CD4-positive, alpha-beta T cell (primary cell): ENCODE results near the gene LCNL1. TPM values are rescaled to one million over a fixed set of nuclear protein-coding genes. Genes with fewer than 3 reads are reported as not detected.

Experiments used
- ATAC-seq: fragments of 200-7000 bp; cut with Tn5 transposase; one replicate; pipeline ENCODE4 v1.10.0; 2022; ENCODE audit warnings: mild to moderate bottlenecking; ENCODE audit not compliant: poor library complexity
- CTCF ChIA-PET: fragments of 350-600 bp; sonication (Branson Sonifier 250); formaldehyde crosslinking; loops from one replicate; lab custom pipeline; 2021; ENCODE audit warnings: antibody characterized with exemption, inconsistent platforms; lab: Charles Lee
- POLR2A ChIA-PET: fragments of 350-600 bp; sonication (Branson Sonifier 250); formaldehyde crosslinking; loops from one replicate; lab custom pipeline; 2021; ENCODE audit warnings: antibody characterized with exemption, inconsistent platforms; lab: Charles Lee
- DNase-seq, 14 experiments: peaks; one replicate each; pipeline ENCODE4 v3.0.0-alpha.2; 2013 to 2020; ENCODE audit warnings: mixed read lengths in 2 of 14
- H3K27ac ChIP-seq, 2 donors: one replicate each; pipeline versions ENCODE4 v1.5.1 to v1.7.0; 2013; ENCODE audit warnings: low read length in 2 of 2, low read depth in 1 of 2, mild to moderate bottlenecking in 1 of 2
- H3K27me3 ChIP-seq, 2 experiments: 1 replicate in 1 of 2; 2 replicates in 1 of 2; pipeline versions ENCODE4 v1.6.1 to v1.7.0; 2013; ENCODE audit warnings: low read length in 2 of 2, control low read depth in 1 of 2, mild to moderate bottlenecking in 1 of 2, moderate library complexity in 1 of 2; ENCODE audit not compliant: insufficient read depth in 2 of 2, control insufficient read depth in 1 of 2
- H3K36me3 ChIP-seq: one replicate; pipeline ENCODE4 v1.6.1; 2013; ENCODE audit warnings: low read length, control low read depth; ENCODE audit not compliant: insufficient read depth
- H3K4me1 ChIP-seq: one replicate; pipeline ENCODE4 v1.6.1; 2013; ENCODE audit warnings: low read length, control low read depth; ENCODE audit not compliant: insufficient read depth
- H3K4me3 ChIP-seq: one replicate; pipeline ENCODE4 v1.5.1; 2013; ENCODE audit warnings: mild to moderate bottlenecking, low read length, moderate library complexity
- H3K9me3 ChIP-seq, 2 experiments: 1 replicate in 1 of 2; 2 replicates in 1 of 2; pipeline versions ENCODE4 v1.6.1 to v1.7.0; 2013; ENCODE audit warnings: low read length in 2 of 2, mild to moderate bottlenecking in 2 of 2, control low read depth in 1 of 2, moderate library complexity in 1 of 2; ENCODE audit not compliant: control insufficient read depth in 1 of 2, insufficient read depth in 1 of 2
- H3K27ac Mint-ChIP-seq: one replicate; pipeline ENCODE4 v1.8.0; 2020; ENCODE audit warnings: mixed read lengths
- H3K27me3 Mint-ChIP-seq: one replicate; pipeline ENCODE4 v1.8.0; 2021; ENCODE audit warnings: mixed read lengths
- H3K36me3 Mint-ChIP-seq: one replicate; pipeline ENCODE4 v1.8.0; 2021; ENCODE audit warnings: low read depth, mixed read lengths
- H3K4me1 Mint-ChIP-seq: one replicate; pipeline ENCODE4 v1.8.0; 2021; ENCODE audit warnings: low read depth, mixed read lengths
- H3K4me3 Mint-ChIP-seq: one replicate; pipeline ENCODE4 v1.8.0; 2020; ENCODE audit warnings: mild to moderate bottlenecking, mixed read lengths
- H3K9me3 Mint-ChIP-seq: one replicate; pipeline ENCODE4 v1.8.0; 2020; ENCODE audit warnings: mixed read lengths
- intact Hi-C, 2 experiments: fragments of 100-400 bp; cut with DNase I in 1 of 2; cut with micrococcal nuclease in 1 of 2; formaldehyde crosslinking; loops; one replicate each; pipeline versions ENCODE4 v1.15.1 to v1.9.0; 2023 to 2025; cut with DNase I, micrococcal nuclease
- total RNA-seq, 174 experiments: library from RNA in 2 of 174; stranded (reverse) in 2 of 174; gene quantifications; one replicate each; pipeline ENCODE4 v1.2.3 and lab custom pipeline; 2021 to 2026
- TF ChIP-seq, protein P1 (sequence below): fragments of 200-600 bp; IDR thresholded peaks from one replicate; pipeline ENCODE4 v1.8.0; 2022; ENCODE audit warnings: antibody characterized with exemption, mild to moderate bottlenecking

The LCNL1 gene
- total RNA-seq, 2 experiments from 2014 or later, result 0.93 to 1.0 TPM

- DNase-seq, result peak; percentile 49 to 82 (median 64)
- peak overlapping the region in 1 of 2 donors; percentile 7 for H3K27ac ChIP-seq
- POLR2A ChIA-PET, result interaction anchor here (0.6 to 2.4 kb wide), 8 partner anchors 33 to 301 kb away, joined by 3 to 11 read pairs (median 4); partner anchors contain the start of genes CLIC3, FBXW5, MAN1B1 and PAXX
- intact Hi-C loops, result loop anchor here in 1 of 2 experiments (2.0 to 5.0 kb wide), 3 partner anchors 36 to 142 kb away; partner anchors contain the start of gene TRAF2
- no peaks in the 10 kb centered on the region for H3K27me3 ChIP-seq
- peak; percentile 27 for ATAC-seq
- CTCF ChIA-PET, result interaction anchor here (0.5 to 3.0 kb wide), 27 partner anchors 10 to 271 kb away, joined by 3 to 23 read pairs (median 4); partner anchors contain the start of genes AJM1, CLIC3, FBXW5 and LCN8
- peaks cover 82% of the 10 kb centered on the region for H3K4me1 ChIP-seq
- no peaks in the 10 kb centered on the region for H3K36me3 Mint-ChIP-seq
- H3K9me3 ChIP-seq, result no peaks in the 10 kb centered on the region
- H3K4me3 ChIP-seq, result peak overlapping the region; percentile 68
- TF ChIP-seq, protein P1, sequence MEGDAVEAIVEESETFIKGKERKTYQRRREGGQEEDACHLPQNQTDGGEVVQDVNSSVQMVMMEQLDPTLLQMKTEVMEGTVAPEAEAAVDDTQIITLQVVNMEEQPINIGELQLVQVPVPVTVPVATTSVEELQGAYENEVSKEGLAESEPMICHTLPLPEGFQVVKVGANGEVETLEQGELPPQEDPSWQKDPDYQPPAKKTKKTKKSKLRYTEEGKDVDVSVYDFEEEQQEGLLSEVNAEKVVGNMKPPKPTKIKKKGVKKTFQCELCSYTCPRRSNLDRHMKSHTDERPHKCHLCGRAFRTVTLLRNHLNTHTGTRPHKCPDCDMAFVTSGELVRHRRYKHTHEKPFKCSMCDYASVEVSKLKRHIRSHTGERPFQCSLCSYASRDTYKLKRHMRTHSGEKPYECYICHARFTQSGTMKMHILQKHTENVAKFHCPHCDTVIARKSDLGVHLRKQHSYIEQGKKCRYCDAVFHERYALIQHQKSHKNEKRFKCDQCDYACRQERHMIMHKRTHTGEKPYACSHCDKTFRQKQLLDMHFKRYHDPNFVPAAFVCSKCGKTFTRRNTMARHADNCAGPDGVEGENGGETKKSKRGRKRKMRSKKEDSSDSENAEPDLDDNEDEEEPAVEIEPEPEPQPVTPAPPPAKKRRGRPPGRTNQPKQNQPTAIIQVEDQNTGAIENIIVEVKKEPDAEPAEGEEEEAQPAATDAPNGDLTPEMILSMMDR, result peak; percentile 67
- H3K36me3 ChIP-seq, result no peaks in the 10 kb centered on the region
- H3K9me3 Mint-ChIP-seq, result no peaks in the 10 kb centered on the region
- peaks cover 44% of the 10 kb centered on the region for H3K4me1 Mint-ChIP-seq
- no peaks in the 10 kb centered on the region for H3K27me3 Mint-ChIP-seq
- peak overlapping the region; percentile 90 for H3K4me3 Mint-ChIP-seq
- peak overlapping the region; percentile 55 for H3K27ac Mint-ChIP-seq
Measured at GRCh38 chr9:137029058-137029936, 46.5 kb downstream of the LCNL1 start.

DNA sequence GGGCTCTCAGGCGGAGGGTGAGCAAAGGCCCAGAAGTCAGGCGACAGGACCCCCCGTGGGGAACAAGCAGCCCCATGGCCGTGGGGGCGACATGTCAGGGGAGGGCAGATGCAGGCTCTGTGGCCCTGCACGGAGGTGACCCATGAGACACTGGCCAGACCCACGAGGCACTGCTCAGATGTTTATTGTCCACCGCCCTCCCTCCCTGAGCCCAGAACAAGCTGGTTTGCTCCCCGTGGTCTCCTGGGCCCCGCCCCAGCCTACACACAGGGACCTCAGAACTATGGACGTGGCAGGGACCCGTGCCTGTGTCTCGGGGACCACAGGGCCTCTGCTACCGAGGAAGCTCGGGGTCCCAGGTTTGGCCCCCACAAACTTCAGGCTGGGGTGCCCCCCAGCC, 47.2 kb downstream of the LCNL1 start:
- Histone ChIP-seq H3K27me3 (no peaks in the 10 kb centered on the region), H3K4me1 (peaks cover 86% of the 10 kb centered on the region), H3K27ac (peak overlapping the region in 1 of 2 donors; percentile 41), H3K36me3 (no peaks in the 10 kb centered on the region), H3K4me3 (peak overlapping the region; percentile 68), H3K9me3 (no peaks in the 10 kb centered on the region)
- intact Hi-C loops, result no loop called here
- no peaks in the 10 kb centered on the region for H3K9me3 Mint-ChIP-seq
- DNase-seq, result no peak
- TF ChIP-seq, protein P1, result no peak
- H3K4me1 Mint-ChIP-seq, result peaks cover 51% of the 10 kb centered on the region
- ChIA-PET POLR2A (interaction anchor here (0.6 to 2.4 kb wide), 5 partner anchors 38 to 302 kb away, joined by 3 to 11 read pairs (median 6); partner anchors contain the start of genes MAN1B1, PAXX and TRAF2), CTCF (interaction anchor here (0.5 to 3.0 kb wide), 20 partner anchors 9 to 272 kb away, joined by 3 to 23 read pairs (median 5); partner anchors contain the start of genes AJM1, CLIC3, FBXW5 and LCN8)
- H3K27ac Mint-ChIP-seq, result no peak overlapping the region
- peak overlapping the region; percentile 90 for H3K4me3 Mint-ChIP-seq
- no peaks in the 10 kb centered on the region for H3K36me3 Mint-ChIP-seq
- no peaks in the 10 kb centered on the region for H3K27me3 Mint-ChIP-seq
- no peak for ATAC-seq
